ENCODE measurements around the gene JSRP1. TPM values are rescaled to one million over a fixed set of nuclear protein-coding genes. Genes with fewer than 3 reads are reported as not detected.

Gene JSRP1
- total and polyA plus RNA-seq, 2 experiments from 2014 or later: 1.9 to 4.2 TPM

- Histone ChIP-seq H3K4me3 (no peak overlapping the region), H3K9me3 (ENCODE audit: low read depth) (no peaks in the 10 kb centered on the region), H3K27ac (peak overlapping the region; percentile 59), H3K36me3 (peaks cover 38% of the 10 kb centered on the region), H3K27me3 (no peaks in the 10 kb centered on the region), H3K4me1 (ENCODE audit: low read depth) (peaks cover 1% of the 10 kb centered on the region)
- DNase-seq (ENCODE audit: low read depth in 1 of 2, low spot score in 1 of 2): no peak
- TF ChIP-seq, protein P1, sequence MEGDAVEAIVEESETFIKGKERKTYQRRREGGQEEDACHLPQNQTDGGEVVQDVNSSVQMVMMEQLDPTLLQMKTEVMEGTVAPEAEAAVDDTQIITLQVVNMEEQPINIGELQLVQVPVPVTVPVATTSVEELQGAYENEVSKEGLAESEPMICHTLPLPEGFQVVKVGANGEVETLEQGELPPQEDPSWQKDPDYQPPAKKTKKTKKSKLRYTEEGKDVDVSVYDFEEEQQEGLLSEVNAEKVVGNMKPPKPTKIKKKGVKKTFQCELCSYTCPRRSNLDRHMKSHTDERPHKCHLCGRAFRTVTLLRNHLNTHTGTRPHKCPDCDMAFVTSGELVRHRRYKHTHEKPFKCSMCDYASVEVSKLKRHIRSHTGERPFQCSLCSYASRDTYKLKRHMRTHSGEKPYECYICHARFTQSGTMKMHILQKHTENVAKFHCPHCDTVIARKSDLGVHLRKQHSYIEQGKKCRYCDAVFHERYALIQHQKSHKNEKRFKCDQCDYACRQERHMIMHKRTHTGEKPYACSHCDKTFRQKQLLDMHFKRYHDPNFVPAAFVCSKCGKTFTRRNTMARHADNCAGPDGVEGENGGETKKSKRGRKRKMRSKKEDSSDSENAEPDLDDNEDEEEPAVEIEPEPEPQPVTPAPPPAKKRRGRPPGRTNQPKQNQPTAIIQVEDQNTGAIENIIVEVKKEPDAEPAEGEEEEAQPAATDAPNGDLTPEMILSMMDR (IDR thresholded peaks at IDR 0.05; ENCODE audit: low read depth, low read length): no peak
Observed at GRCh38 chr19:2230033-2230531, 26.1 kb downstream of the JSRP1 start.

DNA sequence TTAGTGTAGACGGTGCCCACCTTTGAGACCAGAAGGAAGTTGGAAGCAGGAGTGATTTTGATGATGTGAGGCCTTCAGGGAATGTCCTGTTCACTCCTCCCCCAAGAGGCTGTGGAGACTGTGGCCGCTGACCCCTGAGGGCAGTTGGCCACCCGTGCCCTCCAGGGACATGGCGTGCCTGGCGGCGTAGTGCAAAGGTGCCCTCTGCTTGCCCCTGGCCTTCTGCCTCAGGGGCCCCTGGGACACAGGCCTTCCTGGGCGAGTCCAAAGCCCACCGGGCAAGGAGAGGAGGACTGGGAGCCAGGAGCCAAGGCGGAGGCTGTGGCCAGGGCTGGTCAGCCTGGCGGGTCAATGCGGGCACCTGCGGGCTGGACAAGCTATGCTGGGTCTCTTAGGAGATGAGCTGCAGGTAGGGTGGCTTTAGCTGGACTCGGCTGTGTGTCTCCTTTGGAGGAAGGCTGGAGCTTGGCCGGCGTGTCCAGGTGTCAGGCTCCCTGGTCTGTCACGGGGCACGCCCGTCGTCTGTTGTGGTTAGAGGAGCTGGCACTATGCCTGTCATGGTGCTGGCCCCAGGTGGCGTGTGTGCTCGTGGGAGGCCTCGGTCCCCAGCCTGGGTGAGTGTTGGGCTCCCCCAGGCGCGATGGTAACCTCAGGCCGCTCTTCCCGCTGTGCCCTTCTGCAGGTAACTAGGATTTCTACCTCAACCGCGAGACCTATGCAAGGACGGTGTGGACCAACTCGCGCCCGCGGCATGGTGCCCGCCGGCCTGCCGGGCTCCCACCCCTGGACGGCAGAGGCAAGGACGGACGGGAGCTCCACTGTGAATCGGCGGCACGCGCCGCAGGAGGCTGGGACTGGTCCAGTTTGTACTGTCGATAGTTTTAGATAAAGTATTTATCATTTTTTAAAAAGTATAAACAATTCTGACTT, 26.8 kb downstream of the JSRP1 start:
- H3K4me1 ChIP-seq (ENCODE audit: low read depth): no peaks in the 10 kb centered on the region
- H3K27ac ChIP-seq: peak overlapping the region; percentile 59
- H3K9me3 ChIP-seq (ENCODE audit: low read depth): no peaks in the 10 kb centered on the region
- H3K36me3 ChIP-seq: peaks cover 39% of the 10 kb centered on the region
- TF ChIP-seq, protein P1 (IDR thresholded peaks at IDR 0.05; ENCODE audit: low read depth, low read length): no peak
- H3K27me3 ChIP-seq: no peaks in the 10 kb centered on the region
- no peak overlapping the region for H3K4me3 ChIP-seq
- DNase-seq (ENCODE audit: low read depth in 1 of 2, low spot score in 1 of 2): no peak

DNA sequence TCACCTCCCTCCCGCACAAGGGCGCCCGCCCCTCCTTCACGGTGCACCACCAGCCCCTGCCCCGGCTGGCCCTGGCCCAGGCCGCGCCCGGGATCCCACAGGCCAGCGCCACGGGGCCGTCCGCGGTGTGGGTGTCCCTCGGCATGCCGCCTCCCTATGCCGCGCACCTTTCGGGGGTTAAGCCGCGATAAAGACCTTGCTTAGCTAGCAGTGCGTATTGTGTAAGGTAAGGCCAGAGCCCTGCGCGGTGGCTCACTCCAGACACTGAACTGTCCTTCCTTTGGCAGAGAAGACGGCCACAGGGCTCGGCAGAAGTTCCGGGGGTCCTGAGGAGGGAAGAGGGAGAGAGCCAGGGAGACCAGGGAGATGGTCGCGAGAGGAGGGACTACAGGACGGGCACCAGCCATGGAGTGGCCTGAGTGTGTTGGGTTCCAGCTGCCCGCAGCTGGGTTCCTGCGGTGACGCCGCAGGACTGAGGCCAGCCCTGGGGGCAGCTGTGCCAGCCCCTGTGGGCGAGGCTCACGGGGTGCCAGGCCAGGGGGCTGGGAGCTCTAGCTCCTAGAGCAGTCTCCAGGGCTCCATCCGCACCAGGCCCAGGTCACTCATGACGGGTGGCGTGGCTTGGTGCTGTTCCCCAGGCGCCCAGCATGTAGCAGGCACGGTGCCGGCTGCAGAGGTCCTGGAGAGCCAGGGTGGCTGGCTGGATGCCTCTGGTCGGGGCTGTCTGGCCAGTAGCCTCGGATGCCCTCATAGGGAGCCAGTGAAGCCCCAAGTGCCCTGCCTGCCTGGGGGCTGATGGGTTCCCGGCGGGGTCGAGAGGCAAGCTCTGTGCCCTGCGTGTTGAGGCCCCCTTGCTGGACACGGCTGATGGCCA, 27.8 kb downstream of the JSRP1 start:
- H3K36me3 ChIP-seq: peaks cover 45% of the 10 kb centered on the region

DNA sequence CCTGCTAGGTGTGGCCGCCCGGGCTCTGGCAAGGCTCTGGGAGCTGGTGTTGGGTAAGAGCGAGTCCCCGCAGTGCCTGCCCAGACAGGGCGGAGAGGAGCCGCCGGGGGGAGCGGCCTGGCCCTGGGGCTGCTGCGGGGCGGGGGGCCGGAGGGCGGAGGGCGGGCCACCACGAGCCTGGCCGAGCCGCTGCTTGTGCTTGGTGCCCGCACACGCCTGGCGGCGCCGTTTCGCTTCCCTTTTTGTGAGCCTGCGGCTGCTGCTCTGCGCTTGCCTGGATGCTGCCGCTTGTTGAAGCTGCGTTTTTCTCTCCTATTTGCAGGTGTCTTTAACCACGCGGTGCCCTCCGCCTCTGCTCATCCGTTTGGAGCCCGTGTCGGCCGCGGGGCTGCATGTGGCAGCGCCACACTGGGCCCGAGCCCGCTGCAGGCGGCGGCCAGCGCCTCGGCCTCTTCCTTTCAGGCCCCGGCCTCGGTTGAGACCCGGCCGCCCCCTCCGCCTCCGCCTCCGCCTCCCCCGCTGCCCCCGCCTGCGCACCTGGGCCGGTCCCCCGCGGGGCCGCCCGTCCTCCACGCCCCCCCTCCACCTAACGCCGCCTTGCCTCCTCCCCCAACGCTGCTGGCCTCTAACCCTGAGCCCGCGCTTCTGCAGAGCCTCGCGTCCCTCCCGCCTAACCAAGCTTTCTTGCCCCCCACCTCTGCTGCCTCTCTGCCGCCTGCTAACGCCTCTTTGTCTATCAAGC, 28.6 kb downstream of the JSRP1 start:
- no peak for DNase-seq (ENCODE audit: low read depth in 1 of 2, low spot score in 1 of 2)
- Histone ChIP-seq H3K9me3 (ENCODE audit: low read depth) (no peaks in the 10 kb centered on the region), H3K4me3 (no peak overlapping the region), H3K36me3 (peaks cover 45% of the 10 kb centered on the region), H3K4me1 (ENCODE audit: low read depth) (no peaks in the 10 kb centered on the region), H3K27me3 (no peaks in the 10 kb centered on the region), H3K27ac (no peak overlapping the region)
- TF ChIP-seq, protein P1 (IDR thresholded peaks at IDR 0.05; ENCODE audit: low read depth, low read length): no peak

More for the DNA sequence above, 27.8 kb downstream of the JSRP1 start:
- DNase-seq (ENCODE audit: low read depth in 1 of 2, low spot score in 1 of 2): no peak
- no peaks in the 10 kb centered on the region for H3K27me3 ChIP-seq
- no peaks in the 10 kb centered on the region for H3K4me1 ChIP-seq (ENCODE audit: low read depth)
- no peak overlapping the region for H3K27ac ChIP-seq
- H3K9me3 ChIP-seq (ENCODE audit: low read depth): no peaks in the 10 kb centered on the region
- TF ChIP-seq, protein P1 (IDR thresholded peaks at IDR 0.05; ENCODE audit: low read depth, low read length): no peak
- H3K4me3 ChIP-seq: no peak overlapping the region

DNA sequence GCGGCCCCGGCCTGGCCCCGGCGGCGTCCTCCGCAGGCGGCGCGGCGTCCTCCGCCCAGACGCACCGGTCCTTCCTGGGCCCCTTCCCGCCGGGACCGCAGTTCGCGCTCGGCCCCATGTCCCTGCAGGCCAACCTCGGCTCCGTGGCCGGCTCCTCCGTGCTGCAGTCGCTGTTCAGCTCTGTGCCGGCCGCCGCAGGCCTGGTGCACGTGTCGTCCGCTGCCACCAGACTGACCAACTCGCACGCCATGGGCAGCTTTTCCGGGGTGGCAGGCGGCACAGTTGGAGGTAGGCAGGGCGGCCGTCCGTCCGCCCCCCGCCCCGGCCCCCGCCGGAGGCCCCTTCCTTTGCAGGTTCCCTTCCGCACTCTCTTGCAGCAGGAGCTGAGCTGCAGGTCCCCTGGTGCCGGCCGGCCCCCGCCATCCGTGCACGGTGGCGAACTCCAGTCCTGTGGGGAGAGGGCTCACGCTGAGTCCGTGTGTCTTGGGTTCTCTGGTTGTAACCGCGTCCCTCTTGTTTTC, 29.3 kb downstream of the JSRP1 start:
- no peaks in the 10 kb centered on the region for H3K9me3 ChIP-seq (ENCODE audit: low read depth)
- no peak overlapping the region for H3K4me3 ChIP-seq
- no peaks in the 10 kb centered on the region for H3K27me3 ChIP-seq
- no peak overlapping the region for H3K27ac ChIP-seq
- peaks cover 45% of the 10 kb centered on the region for H3K36me3 ChIP-seq
- no peak for DNase-seq (ENCODE audit: low read depth in 1 of 2, low spot score in 1 of 2)
- TF ChIP-seq, protein P1 (IDR thresholded peaks at IDR 0.05; ENCODE audit: low read depth, low read length): no peak
- no peaks in the 10 kb centered on the region for H3K4me1 ChIP-seq (ENCODE audit: low read depth)

Measured in cardiac muscle cell (in vitro differentiated cells and primary cell).